GM12878 (cell line): ENCODE measurements around the gene TRANK1. TPM values are rescaled to one million over a fixed set of nuclear protein-coding genes. Genes with fewer than 3 reads are reported as not detected.

ENCODE experiments used
- ATAC-seq: fragments of 200-7000 bp; cut with Tn5 transposase; 3 replicates; pipeline ENCODE4 v1.9.1; 2020; ENCODE audit warnings: mild to moderate bottlenecking, moderate library complexity
- BruUV-seq: library from RNA; stranded (reverse); fragments of 400-500 nt; replicated peaks from 2 replicates; lab custom pipeline; 2021; lab: Mats Ljungman, UMichigan
- CTCF ChIA-PET: fragments of 300-600 bp; sonication (Branson Sonifier 250); formaldehyde crosslinking; extraction: SDS; loops from one replicate; lab custom pipeline; 2021; ENCODE audit warnings: inconsistent platforms; lab: Yijun Ruan, JAX
- POLR2A ChIA-PET: fragments of 350-600 bp; formaldehyde crosslinking; extraction: SDS; loops from one replicate; lab custom pipeline; 2021; ENCODE audit warnings: inconsistent platforms; lab: Charles Lee
- RAD21 ChIA-PET: fragments of 300-600 bp; sonication (Branson Sonifier 250); formaldehyde crosslinking; loops from one replicate; lab custom pipeline; 2023; ENCODE audit warnings: antibody characterized with exemption; ENCODE audit not compliant: unreplicated experiment; lab: Charles Lee
- SMC1A ChIA-PET: fragments of 300-600 bp; sonication (Branson Sonifier 250); formaldehyde crosslinking; loops from one replicate; lab custom pipeline; 2023; ENCODE audit not compliant: unreplicated experiment, uncharacterized antibody; lab: Charles Lee
- DNase-seq: peaks from one replicate; pipeline ENCODE4 v3.0.0-alpha.2; 2011; ENCODE audit warnings: low read depth, low spot score
- FAIRE-seq: peaks from 3 replicates; lab custom pipeline; 2011; peaks lifted over from hg19 to GRCh38; lab: Jason Lieb, UNC
- H2AFZ ChIP-seq: 2 replicates; pipeline ENCODE4 v1.6.0; 2011; ENCODE audit warnings: low read depth, low read length, control low read depth; ENCODE audit not compliant: control insufficient read depth
- H3K27ac ChIP-seq: 2 replicates; pipeline ENCODE4 v1.5.1; 2011; ENCODE audit warnings: control low read depth; ENCODE audit not compliant: control insufficient read depth, insufficient read depth
- H3K27me3 ChIP-seq, 2 experiments: replicated peaks in 1 of 2; 2 replicates each; pipeline versions ENCODE4 v1.6.0 to v1.6.1; 2011; ENCODE audit warnings: low read length in 1 of 2; ENCODE audit not compliant: control insufficient read depth in 2 of 2, insufficient read depth in 2 of 2
- H3K36me3 ChIP-seq, 2 experiments: 2 replicates each; pipeline ENCODE4 v1.5.1; 2011; ENCODE audit warnings: low read length in 1 of 2; ENCODE audit not compliant: control insufficient read depth in 2 of 2, insufficient read depth in 2 of 2
- H3K4me1 ChIP-seq: 2 replicates; pipeline ENCODE4 v1.6.1; 2011; ENCODE audit warnings: mild to moderate bottlenecking, low read length, moderate library complexity, mixed read lengths; ENCODE audit not compliant: control insufficient read depth, insufficient read depth
- H3K4me2 ChIP-seq: 2 replicates; pipeline ENCODE4 v1.6.0; 2011; ENCODE audit warnings: control low read depth; ENCODE audit not compliant: control insufficient read depth, insufficient read depth
- H3K4me3 ChIP-seq: fragments of 200-600 bp; sonication (generic); 2 replicates; pipeline ENCODE4 v1.5.1; 2016
- H3K79me2 ChIP-seq: 2 replicates; pipeline ENCODE4 v1.6.0; 2011; ENCODE audit warnings: low read length; ENCODE audit not compliant: control insufficient read depth, insufficient read depth
- H3K9ac ChIP-seq: 2 replicates; pipeline ENCODE4 v1.8.0; 2011; ENCODE audit warnings: low read length, control low read depth, mixed read lengths; ENCODE audit not compliant: control insufficient read depth, insufficient read depth
- H3K9me3 ChIP-seq: replicated peaks from 3 replicates; pipeline ENCODE4 v1.5.1; 2011; ENCODE audit warnings: mild to moderate bottlenecking, low read length; ENCODE audit not compliant: control insufficient read depth, insufficient read depth
- H4K20me1 ChIP-seq: 2 replicates; pipeline ENCODE4 v1.6.0; 2011; ENCODE audit not compliant: control insufficient read depth, insufficient read depth
- HDAC2 ChIP-seq: fragments of 200-600 bp; sonication (generic); IDR thresholded peaks from 2 replicates; pipeline ENCODE4 v1.6.1; 2017
- IRF4 ChIP-seq: IDR thresholded peaks from 2 replicates; pipeline ENCODE4 v1.6.1; 2011; ENCODE audit warnings: low read depth, low read length
- KAT2A ChIP-seq: conservative IDR thresholded peaks from 2 replicates; pipeline ENCODE4 v1.6.1; 2011; ENCODE audit warnings: low read depth, low read length; ENCODE audit not compliant: control insufficient read depth
- SIX5 ChIP-seq: IDR thresholded peaks from 2 replicates; pipeline ENCODE4 v1.6.1; 2011; ENCODE audit warnings: mild to moderate bottlenecking, low read depth, low read length, moderate library complexity; ENCODE audit not compliant: severe bottlenecking
- WGBS: methylation state at CpG from one replicate; pipeline ENCODE4 v1.1.6; 2016; ENCODE audit warnings: low lambda C conversion rate; ENCODE audit not compliant: insufficient replicate concordance, insufficient coverage; ENCODE audit errors: missing lambda C conversion rate; 5-methylcytosine and 5-hydroxymethylcytosine counted together
- in situ Hi-C: fragments of 300-500 bp; cut with MboI; formaldehyde crosslinking; loops from 9 replicates; pipeline ENCODE4 v1.14.3; 2018; ENCODE audit warnings: mixed read lengths
- intact Hi-C: fragments of 100-400 bp; cut with micrococcal nuclease; formaldehyde crosslinking; loops from one replicate; pipeline ENCODE4 v1.14.2; 2022; ENCODE audit not compliant: unreplicated experiment
- polyA plus RNA-seq, 11 experiments: library from polyadenylated mRNA; depleted of rRNA in 4 of 11; unstranded in 6 of 11; stranded (reverse) in 5 of 11; fragments of >200 nt; fragmentation: Nextera tagmentation in 4 of 11; fragmentation: Illumina TruSeq in 1 of 11; extraction: Ambion mirVana in 4 of 11; extraction: Trizol in 1 of 11; gene quantifications; 1 replicate in 1 of 11; 2 replicates in 10 of 11; pipeline versions ENCODE4 v1.2.1 to v1.2.3, GENCODE V29; 2011 to 2016; ENCODE audit warnings: inconsistent platforms in 2 of 11, missing spikeins in 2 of 11, low read depth in 1 of 11
- total RNA-seq, 4 experiments: library from RNA; depleted of rRNA in 3 of 4; stranded (reverse); fragments of >200 nt in 3 of 4; fragmentation: Illumina TruSeq in 1 of 4; extraction: Trizol in 1 of 4; gene quantifications; 2 replicates each; pipeline versions ENCODE4 v1.2.1 to v1.2.3, GENCODE V29; 2013 to 2021
- TF ChIP-seq, protein P1 (sequence below): fragments of 450-650 bp; IDR thresholded peaks from 2 replicates; pipeline ENCODE4 v1.6.1; 2016; ENCODE audit warnings: mild to moderate bottlenecking
- TF ChIP-seq, protein P2 (sequence below), 3 experiments: IDR thresholded peaks in 2 of 3; conservative IDR thresholded peaks in 1 of 3; 2 replicates each; pipeline ENCODE4 v1.5.1; 2011; ENCODE audit warnings: low read depth in 3 of 3, low read length in 3 of 3, mild to moderate bottlenecking in 3 of 3, control low read depth in 2 of 3, moderate library complexity in 2 of 3, inconsistent platforms in 1 of 3, mixed read lengths in 1 of 3; ENCODE audit not compliant: control insufficient read depth in 2 of 3, insufficient read depth in 1 of 3; ENCODE audit errors: extremely low read depth in 1 of 3

The TRANK1 gene
- total and polyA plus RNA-seq, 10 of the 15 experiments (the other 5 are each of a cell fraction or from before 2014, with no cell fraction given): 0.46 to 8.8 (median 1.1) TPM

DNA sequence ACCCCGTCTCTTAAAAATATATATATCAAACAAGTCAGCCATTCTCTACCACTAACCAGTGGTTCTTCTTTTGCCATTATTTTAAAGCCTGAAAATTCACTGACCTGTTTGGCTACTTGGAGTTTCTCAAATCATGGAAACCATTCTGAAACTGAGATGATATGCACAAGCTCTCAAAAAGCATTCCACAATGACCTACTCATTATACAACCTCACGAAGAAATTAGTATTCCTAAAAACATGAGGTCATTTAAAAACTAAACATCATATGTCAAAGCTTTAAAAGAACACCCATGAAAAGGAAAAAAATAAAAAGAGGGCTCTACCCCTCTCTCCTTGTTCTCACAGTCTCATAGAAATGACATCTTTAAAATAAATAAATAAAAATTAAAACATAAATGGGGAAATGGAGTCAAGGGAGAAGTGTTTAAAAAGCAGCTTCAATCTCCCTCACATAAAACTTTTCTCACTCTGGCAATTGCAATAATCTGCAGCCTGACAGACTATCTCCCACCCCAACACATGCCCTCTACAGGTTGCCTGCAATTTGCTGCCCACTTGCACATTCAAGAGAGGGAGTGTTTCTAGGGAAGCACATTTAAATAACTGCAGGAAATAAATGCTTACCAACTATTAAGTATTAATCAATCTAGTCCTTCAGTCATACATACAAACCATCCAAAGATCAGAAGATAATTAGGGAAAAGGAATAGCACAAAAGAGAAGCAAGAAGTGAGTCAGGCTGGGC, 73.3 kb downstream of the TRANK1 start:
- no peak for DNase-seq
- Histone ChIP-seq H3K27me3 (no peaks in the 10 kb centered on the region), H3K79me2 (no peaks in the 10 kb centered on the region), H3K4me2 (no peak overlapping the region), H2AFZ (no peak overlapping the region), H3K27ac (no peak overlapping the region), H3K4me3 (no peak overlapping the region), H3K36me3 (no peaks in the 10 kb centered on the region), H3K9ac (no peak overlapping the region), H3K4me1 (peaks cover 5% of the 10 kb centered on the region), H3K9me3 (no peaks in the 10 kb centered on the region), H4K20me1 (no peaks in the 10 kb centered on the region)
- no peak for FAIRE-seq
- RAD21 ChIA-PET: interaction anchor here (1.0 kb wide), 1 partner anchor 87 kb away, joined by 4 read pairs; no protein-coding TSS in a partner anchor
- no TSS peak for BruUV-seq
- SMC1A ChIA-PET: interaction anchor here (0.5 to 1.7 kb wide), 7 partner anchors 12 to 138 kb away, joined by 3 to 6 read pairs (median 3); no protein-coding TSS in a partner anchor
- intact Hi-C loops (no loop called here), in situ Hi-C loops (no loop called here)
- 97% methylated on average over 2 of the region's 2 CpGs for WGBS
- CTCF ChIA-PET: interaction anchor here (0.7 to 6.6 kb wide), 5 partner anchors 9 to 142 kb away, joined by 3 to 54 read pairs (median 3); no protein-coding TSS in a partner anchor
- TF ChIP-seq, protein P1, sequence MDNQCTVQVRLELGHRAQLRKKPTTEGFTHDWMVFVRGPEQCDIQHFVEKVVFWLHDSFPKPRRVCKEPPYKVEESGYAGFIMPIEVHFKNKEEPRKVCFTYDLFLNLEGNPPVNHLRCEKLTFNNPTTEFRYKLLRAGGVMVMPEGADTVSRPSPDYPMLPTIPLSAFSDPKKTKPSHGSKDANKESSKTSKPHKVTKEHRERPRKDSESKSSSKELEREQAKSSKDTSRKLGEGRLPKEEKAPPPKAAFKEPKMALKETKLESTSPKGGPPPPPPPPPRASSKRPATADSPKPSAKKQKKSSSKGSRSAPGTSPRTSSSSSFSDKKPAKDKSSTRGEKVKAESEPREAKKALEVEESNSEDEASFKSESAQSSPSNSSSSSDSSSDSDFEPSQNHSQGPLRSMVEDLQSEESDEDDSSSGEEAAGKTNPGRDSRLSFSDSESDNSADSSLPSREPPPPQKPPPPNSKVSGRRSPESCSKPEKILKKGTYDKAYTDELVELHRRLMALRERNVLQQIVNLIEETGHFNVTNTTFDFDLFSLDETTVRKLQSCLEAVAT: no peak
- TF ChIP-seq IRF4 (no peak), SIX5 (no peak), HDAC2 (no peak), KAT2A (no peak)
- TF ChIP-seq, protein P2, sequence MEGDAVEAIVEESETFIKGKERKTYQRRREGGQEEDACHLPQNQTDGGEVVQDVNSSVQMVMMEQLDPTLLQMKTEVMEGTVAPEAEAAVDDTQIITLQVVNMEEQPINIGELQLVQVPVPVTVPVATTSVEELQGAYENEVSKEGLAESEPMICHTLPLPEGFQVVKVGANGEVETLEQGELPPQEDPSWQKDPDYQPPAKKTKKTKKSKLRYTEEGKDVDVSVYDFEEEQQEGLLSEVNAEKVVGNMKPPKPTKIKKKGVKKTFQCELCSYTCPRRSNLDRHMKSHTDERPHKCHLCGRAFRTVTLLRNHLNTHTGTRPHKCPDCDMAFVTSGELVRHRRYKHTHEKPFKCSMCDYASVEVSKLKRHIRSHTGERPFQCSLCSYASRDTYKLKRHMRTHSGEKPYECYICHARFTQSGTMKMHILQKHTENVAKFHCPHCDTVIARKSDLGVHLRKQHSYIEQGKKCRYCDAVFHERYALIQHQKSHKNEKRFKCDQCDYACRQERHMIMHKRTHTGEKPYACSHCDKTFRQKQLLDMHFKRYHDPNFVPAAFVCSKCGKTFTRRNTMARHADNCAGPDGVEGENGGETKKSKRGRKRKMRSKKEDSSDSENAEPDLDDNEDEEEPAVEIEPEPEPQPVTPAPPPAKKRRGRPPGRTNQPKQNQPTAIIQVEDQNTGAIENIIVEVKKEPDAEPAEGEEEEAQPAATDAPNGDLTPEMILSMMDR (IDR thresholded peaks at IDR 0.05 in 2 of 3, conservative IDR thresholded peaks at IDR 0.05 in 1 of 3; ENCODE audit: control insufficient read depth in 2 of 3, extremely low read depth in 1 of 3, insufficient read depth in 1 of 3, low read depth in 3 of 3, low read length in 3 of 3): 0 out of 6 replicates have a peak, but pooled peaks of 1 of the 3 experiments have one; percentile 8
- POLR2A ChIA-PET: interaction anchor here (1.3 kb wide), 2 partner anchors 9 to 15 kb away, joined by 3 to 5 read pairs; no protein-coding TSS in a partner anchor
- no peak for ATAC-seq
